IMR-90 (cell line): Measurements from ENCODE around the gene NF2. TPM values are rescaled to one million over a fixed set of nuclear protein-coding genes. Genes with fewer than 3 reads are reported as not detected.

Experiments
- ATAC-seq: fragments of 200-7000 bp; cut with Tn5 transposase; 2 replicates; pipeline ENCODE4 v1.9.1; 2020; ENCODE audit warnings: low read depth, mild to moderate bottlenecking, moderate library complexity
- BruUV-seq: library from RNA; stranded (reverse); fragments of 400-500 nt; replicated peaks from 2 replicates; lab custom pipeline; 2021; lab: Mats Ljungman, UMichigan
- CTCF ChIA-PET: fragments of 300-600 bp; formaldehyde crosslinking; extraction: SDS; loops from one replicate; lab custom pipeline; 2021; ENCODE audit warnings: antibody characterized with exemption; lab: Yijun Ruan, JAX
- POLR2A ChIA-PET: fragments of 300-600 bp; sonication (Branson Sonifier 250); formaldehyde crosslinking; loops from one replicate; lab custom pipeline; 2022; ENCODE audit warnings: antibody characterized with exemption; ENCODE audit not compliant: unreplicated experiment; lab: Charles Lee
- DNase-seq: peaks from one replicate; pipeline ENCODE4 v3.0.0; 2013
- H2AFZ ChIP-seq: replicated peaks from 2 replicates; pipeline ENCODE3; 2013; ENCODE audit warnings: low read length, mild to moderate bottlenecking; ENCODE audit not compliant: poor library complexity
- H2AK5ac ChIP-seq: 2 replicates; pipeline ENCODE4 v1.6.1; 2013; ENCODE audit warnings: low read depth, low read length, inconsistent platforms
- H2AK9ac ChIP-seq: replicated peaks from 2 replicates; pipeline ENCODE3; 2013; ENCODE audit warnings: mild to moderate bottlenecking, low read depth, low read length, moderate library complexity; ENCODE audit not compliant: poor library complexity
- H2BK120ac ChIP-seq: 2 replicates; pipeline ENCODE4 v1.6.1; 2013; ENCODE audit warnings: low read depth, low read length, inconsistent platforms
- H2BK15ac ChIP-seq: 3 replicates; pipeline ENCODE4 v1.6.1; 2013; ENCODE audit warnings: low read depth, low read length, inconsistent platforms
- H2BK20ac ChIP-seq: 2 replicates; pipeline ENCODE4 v1.6.1; 2013; ENCODE audit warnings: low read depth, mild to moderate bottlenecking, inconsistent platforms, low read length, moderate library complexity
- H2BK5ac ChIP-seq: 2 replicates; pipeline ENCODE4 v1.6.1; 2013; ENCODE audit warnings: mild to moderate bottlenecking, low read depth, low read length, inconsistent platforms; ENCODE audit not compliant: poor library complexity, severe bottlenecking
- H3K14ac ChIP-seq: replicated peaks from 2 replicates; pipeline ENCODE4 v1.6.1; 2013; ENCODE audit warnings: low read depth, low read length, inconsistent platforms
- H3K18ac ChIP-seq: 2 replicates; pipeline ENCODE4 v1.6.1; 2013; ENCODE audit warnings: low read depth, low read length, control low read depth
- H3K23ac ChIP-seq: 2 replicates; pipeline ENCODE4 v1.6.1; 2013; ENCODE audit warnings: low read depth, low read length, inconsistent platforms
- H3K27ac ChIP-seq: 2 replicates; pipeline ENCODE4 v1.5.1; 2013; ENCODE audit warnings: mild to moderate bottlenecking, control low read depth, low read length; ENCODE audit not compliant: insufficient read depth
- H3K27me3 ChIP-seq: 2 replicates; pipeline ENCODE4 v1.6.1; 2013; ENCODE audit warnings: low read length; ENCODE audit not compliant: control insufficient read depth, insufficient read depth
- H3K36me3 ChIP-seq: 2 replicates; pipeline ENCODE4 v1.6.1; 2013; ENCODE audit warnings: low read length, mixed read lengths; ENCODE audit not compliant: control insufficient read depth, insufficient read depth
- H3K4ac ChIP-seq: 2 replicates; pipeline ENCODE4 v1.6.1; 2013; ENCODE audit warnings: low read depth, low read length, inconsistent platforms
- H3K4me1 ChIP-seq: 2 replicates; pipeline ENCODE4 v1.6.1; 2013; ENCODE audit warnings: low read length, mixed read lengths; ENCODE audit not compliant: control insufficient read depth, insufficient read depth
- H3K4me2 ChIP-seq: 2 replicates; pipeline ENCODE4 v1.6.1; 2013; ENCODE audit warnings: low read depth, mild to moderate bottlenecking, control low read depth, low read length, moderate library complexity
- H3K4me3 ChIP-seq: 2 replicates; pipeline ENCODE4 v1.5.1; 2013; ENCODE audit warnings: low read depth, mild to moderate bottlenecking, control low read depth, low read length, moderate library complexity; ENCODE audit not compliant: insufficient read depth
- H3K56ac ChIP-seq: 2 replicates; pipeline ENCODE4 v1.6.1; 2013; ENCODE audit warnings: low read length, inconsistent platforms; ENCODE audit not compliant: insufficient read depth; ENCODE audit errors: extremely low read depth
- H3K79me1 ChIP-seq, 2 experiments: 2 replicates each; pipeline ENCODE4 v1.6.1; 2013; ENCODE audit warnings: low read length in 2 of 2, inconsistent platforms in 1 of 2, low read depth in 1 of 2
- H3K9ac ChIP-seq: 2 replicates; pipeline ENCODE4 v1.6.1; 2013; ENCODE audit warnings: low read depth, low read length, control low read depth
- H3K9me1 ChIP-seq: 2 replicates; pipeline ENCODE4 v1.6.1; 2013; ENCODE audit warnings: low read length, inconsistent platforms; ENCODE audit not compliant: insufficient read depth
- H3K9me3 ChIP-seq: 2 replicates; pipeline ENCODE4 v1.6.1; 2013; ENCODE audit warnings: low read length; ENCODE audit not compliant: control insufficient read depth, insufficient read depth
- H4K20me1 ChIP-seq: 2 replicates; pipeline ENCODE4 v1.6.1; 2013; ENCODE audit warnings: low read length, inconsistent platforms; ENCODE audit not compliant: insufficient read depth
- H4K5ac ChIP-seq: 2 replicates; pipeline ENCODE4 v1.6.1; 2013; ENCODE audit warnings: mild to moderate bottlenecking, low read depth, low read length, control low read depth
- H4K8ac ChIP-seq, 2 experiments: 2 replicates each; pipeline ENCODE4 v1.6.1; 2013; ENCODE audit warnings: low read depth in 2 of 2, low read length in 2 of 2, control low read depth in 1 of 2, inconsistent platforms in 1 of 2
- H4K91ac ChIP-seq: 2 replicates; pipeline ENCODE4 v1.6.1; 2013; ENCODE audit warnings: low read depth, low read length, inconsistent platforms; ENCODE audit not compliant: insufficient read depth
- MAFK ChIP-seq: IDR thresholded peaks from 2 replicates; pipeline ENCODE4 v1.6.1; 2012; ENCODE audit warnings: low read depth, low read length, improper control_type of control experiment
- RFX5 ChIP-seq: IDR thresholded peaks from 2 replicates; pipeline ENCODE4 v1.8.0; 2012; ENCODE audit warnings: low read depth, mild to moderate bottlenecking, low read length, moderate library complexity
- WGBS, 2 experiments: methylation state at CpG; one replicate each; pipeline versions ENCODE4 v1.1.5 to v1.1.7; 2013; ENCODE audit warnings: missing lambda C conversion rate in 2 of 2; ENCODE audit not compliant: insufficient read length in 1 of 2; ENCODE audit errors: extremely low coverage in 2 of 2; 5-methylcytosine and 5-hydroxymethylcytosine counted together
- dilution Hi-C: fragments of 300-500 bp; cut with HindIII; formaldehyde crosslinking; loops from one replicate; pipeline ENCODE4 v1.14.3; 2018; ENCODE audit warnings: low sequenced_read_pairs; ENCODE audit not compliant: unreplicated experiment
- in situ Hi-C: fragments of 300-500 bp; cut with MboI; formaldehyde crosslinking; loops from 3 replicates; pipeline ENCODE4 v1.14.3; 2019; ENCODE audit warnings: low sequenced_read_pairs, inconsistent platforms, mixed read lengths
- intact Hi-C: fragments of 100-400 bp; cut with micrococcal nuclease; formaldehyde crosslinking; loops from 2 replicates; pipeline ENCODE4 v1.10.0; 2022
- polyA plus RNA-seq, 3 experiments: library from polyadenylated mRNA; depleted of rRNA; stranded (reverse); fragments of >200 nt; gene quantifications; 2 replicates each; pipeline ENCODE4 v1.2.3, GENCODE V29; 2012; ENCODE audit warnings: low replicate concordance in 1 of 3
- total RNA-seq: library from RNA; depleted of rRNA; stranded (reverse); fragments of >200 nt; gene quantifications from 2 replicates; pipeline ENCODE4 v1.2.3, GENCODE V29; 2012

The NF2 gene
- total and polyA plus RNA-seq, 2 of the 4 experiments (the other 2 are of a cell fraction): 59.0 to 151 TPM

- CTCF ChIA-PET: no interaction called here
- Histone ChIP-seq H3K4me3 (no peak overlapping the region), H3K9me3 (no peaks in the 10 kb centered on the region), H2AK9ac (no peak overlapping the region), H3K9me1 (no peaks in the 10 kb centered on the region), H3K23ac (no peak overlapping the region), H4K8ac (no peak overlapping the region), H3K9ac (no peak overlapping the region), H3K36me3 (peaks cover 48% of the 10 kb centered on the region), H2BK5ac (no peak overlapping the region), H3K4me2 (no peak overlapping the region), H2AK5ac (no peak overlapping the region), H2AFZ (no peak overlapping the region), H2BK15ac (no peak overlapping the region), H3K79me1 (peaks cover 0 to under 1% of the 10 kb centered on the region in 2 experiments; a peak in 1 of 4 replicates), H2BK20ac (no peak overlapping the region), H3K4ac (no peak overlapping the region), H3K27ac (no peak overlapping the region), H4K5ac (no peak overlapping the region), H3K18ac (no peak overlapping the region), H3K14ac (no peak overlapping the region), H3K27me3 (no peaks in the 10 kb centered on the region), H3K4me1 (no peaks in the 10 kb centered on the region; the same call in 1 of the 2 replicates), H2BK120ac (no peak overlapping the region), H4K91ac (no peak overlapping the region), H4K20me1 (no peaks in the 10 kb centered on the region), H3K56ac (no peak overlapping the region)
- POLR2A ChIA-PET: no interaction called here
- no peak for ATAC-seq
- intact Hi-C loops: no loop called here
- 97% methylated on average over 5 of the region's 6 CpGs; no CpG with 5 or more reads in 1 of the 2 experiments for WGBS, 2 experiments
- no peak for DNase-seq
- dilution Hi-C loops: no loop called here
- no TSS peak for BruUV-seq
- in situ Hi-C loops: no loop called here
- TF ChIP-seq MAFK (peak; percentile 29; the same call in 1 of the 2 replicates), RFX5 (no peak)
Observed at GRCh38 chr22:29559030-29559429, 44.4 kb upstream of the NF2 start.
